GM19463 (cell line): ENCODE results near the gene CEACAM6.

Experiments
- ATAC-seq: cut with Tn5 transposase; IDR thresholded peaks from one replicate; pipeline ENCODE4 v1.9.1; 2021; ENCODE audit warnings: mild to moderate bottlenecking, moderate library complexity; ENCODE audit not compliant: unreplicated experiment

Gene CEACAM6

DNA sequence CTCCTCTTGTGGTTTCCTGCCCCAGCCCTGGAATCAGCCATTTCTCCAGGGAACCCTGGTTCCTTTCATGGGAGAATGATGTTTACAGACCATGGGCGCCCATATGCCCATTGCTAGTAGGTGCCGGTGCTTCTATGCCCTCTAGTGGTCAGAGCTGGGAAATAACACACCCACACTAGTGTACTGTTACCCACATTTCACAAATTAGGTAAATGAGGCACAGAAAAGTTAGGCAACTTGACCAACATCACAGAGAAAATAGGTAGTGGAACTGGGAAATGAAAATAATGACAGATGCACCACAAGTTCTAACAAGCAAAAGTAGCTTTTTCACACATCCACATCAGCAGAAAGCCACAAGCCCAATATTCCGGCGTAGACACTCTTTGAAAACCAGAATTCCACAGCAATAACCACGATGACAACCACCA is 39.7 kb downstream of the CEACAM6 start:
- no peak for ATAC-seq

- ATAC-seq, result no peak
Observed at GRCh38 chr19:41796362-41796761, 41.0 kb downstream of the CEACAM6 start, which contains the start of gene CEACAM3. CEACAM3 (plus strand) TSS chr19:41796587; CDS start chr19:41796678, 91 bp downstream.

DNA sequence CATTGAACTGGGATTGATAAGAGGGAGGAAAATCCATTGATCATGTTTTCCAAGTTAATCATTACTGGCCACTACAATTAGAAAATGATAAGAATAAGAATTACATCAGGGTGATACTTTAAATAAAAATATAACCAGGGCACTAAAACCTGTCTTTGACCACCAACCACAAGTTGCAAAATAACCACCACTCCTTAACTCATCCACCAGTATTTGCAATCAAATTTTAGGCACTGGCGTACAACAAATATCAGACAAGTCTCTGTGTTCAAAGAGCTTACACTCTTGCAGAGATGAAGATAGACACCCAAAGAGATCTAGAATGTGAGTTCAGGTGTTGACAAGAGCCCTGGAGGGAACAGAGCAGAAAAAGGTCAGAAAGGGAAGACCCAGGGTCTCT is 41.6 kb downstream of the CEACAM6 start:
- no peak for ATAC-seq

- no peak for ATAC-seq
Observed at GRCh38 chr19:41799444-41800000, 44.2 kb downstream of the CEACAM6 start.

- ATAC-seq, result no peak
Observed at GRCh38 chr19:41801031-41801430, 45.7 kb downstream of the CEACAM6 start.

- no peak for ATAC-seq
Observed at GRCh38 chr19:41801792-41802211, 46.5 kb downstream of the CEACAM6 start.

GRCh38 chr19:41802770-41803169 is 47.4 kb downstream of the CEACAM6 start:
- ATAC-seq, result no peak

- no peak for ATAC-seq
Observed at GRCh38 chr19:41804336-41804735, 49.0 kb downstream of the CEACAM6 start.

DNA sequence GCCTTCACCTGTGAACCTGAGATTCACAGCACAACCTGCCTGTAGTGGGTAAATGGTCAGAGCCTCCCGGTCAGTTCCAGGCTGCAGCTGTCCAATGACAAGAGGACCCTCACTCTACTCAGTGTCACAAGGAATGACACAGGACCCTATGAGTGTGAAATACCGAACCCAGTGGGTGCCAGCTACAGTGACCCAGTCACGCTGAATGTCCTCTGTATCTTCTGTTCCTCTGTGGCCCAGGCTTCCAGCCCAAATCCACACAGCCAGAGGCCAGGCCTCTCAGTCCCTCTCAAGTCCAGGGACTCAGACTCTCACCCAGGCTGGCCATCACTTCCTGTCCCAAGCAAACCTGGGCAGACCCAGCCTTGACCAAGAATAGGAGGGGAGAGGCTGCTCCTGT is 51.8 kb downstream of the CEACAM6 start:
- ATAC-seq, result no peak

GRCh38 chr19:41808663-41809566 is 53.6 kb downstream of the CEACAM6 start:
- no peak for ATAC-seq

DNA sequence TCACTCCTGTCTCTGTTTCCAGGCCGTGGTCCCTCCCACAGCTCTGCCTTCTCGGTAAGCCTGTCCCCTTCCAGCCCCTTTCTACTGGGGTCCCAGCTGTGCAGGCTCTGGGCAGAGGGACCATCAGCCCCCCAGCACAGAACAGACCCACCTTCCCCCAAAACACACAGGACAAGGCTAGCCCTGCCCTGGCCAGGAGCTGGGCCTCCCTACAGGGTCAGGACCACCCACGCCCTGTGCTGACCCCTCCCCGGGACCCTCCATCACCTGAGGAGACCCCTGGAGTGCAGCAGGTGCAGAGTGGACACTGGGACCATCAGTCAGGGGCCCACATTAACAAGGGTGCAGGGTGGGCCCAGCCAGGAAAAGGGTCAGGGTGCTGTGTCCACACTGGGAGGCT is 55.0 kb downstream of the CEACAM6 start:
- ATAC-seq, result no peak

DNA sequence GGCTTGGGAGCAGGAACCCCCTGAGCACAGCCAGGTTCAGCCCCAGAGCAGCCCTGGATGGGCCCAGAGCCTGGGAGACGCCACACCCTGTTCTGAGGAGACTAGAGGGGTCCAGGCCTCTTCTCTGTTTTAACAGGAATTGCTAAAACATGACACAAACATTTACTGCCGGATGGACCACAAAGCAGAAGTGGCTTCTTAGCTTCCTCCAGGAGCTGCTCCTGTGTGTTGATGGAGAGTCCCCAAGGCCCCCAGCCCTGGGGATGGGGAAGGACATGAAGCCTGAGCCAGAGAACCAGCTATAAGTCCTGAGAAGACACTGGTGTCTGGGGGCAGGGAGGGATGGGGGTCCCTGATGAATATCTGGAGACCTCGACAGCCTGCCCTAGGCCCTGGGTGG is 55.7 kb downstream of the CEACAM6 start:
- ATAC-seq, result no peak

DNA sequence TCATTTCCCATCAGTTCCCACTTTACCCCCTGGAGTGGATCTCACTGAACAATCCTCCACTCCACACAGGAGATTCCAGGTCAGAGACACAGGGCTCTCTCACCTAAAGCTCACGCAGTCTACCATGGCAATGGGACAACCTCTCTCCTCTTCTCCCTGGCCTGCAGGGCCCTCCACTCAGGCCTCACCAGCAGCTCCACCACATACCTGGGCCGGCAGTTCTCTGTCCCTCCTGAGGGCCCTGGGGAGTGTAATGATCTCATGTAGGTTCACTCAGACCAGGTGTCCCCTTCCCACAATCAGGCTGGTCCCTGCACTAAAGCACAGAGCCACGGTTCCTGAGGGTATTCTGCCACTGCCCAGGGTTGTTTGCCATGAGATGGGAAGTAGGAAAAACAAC is 56.7 kb downstream of the CEACAM6 start:
- no peak for ATAC-seq

GRCh38 chr19:41813911-41814310 is 58.6 kb downstream of the CEACAM6 start:
- no peak for ATAC-seq

GRCh38 chr19:41815301-41815700 is 60.0 kb downstream of the CEACAM6 start:
- no peak for ATAC-seq

DNA sequence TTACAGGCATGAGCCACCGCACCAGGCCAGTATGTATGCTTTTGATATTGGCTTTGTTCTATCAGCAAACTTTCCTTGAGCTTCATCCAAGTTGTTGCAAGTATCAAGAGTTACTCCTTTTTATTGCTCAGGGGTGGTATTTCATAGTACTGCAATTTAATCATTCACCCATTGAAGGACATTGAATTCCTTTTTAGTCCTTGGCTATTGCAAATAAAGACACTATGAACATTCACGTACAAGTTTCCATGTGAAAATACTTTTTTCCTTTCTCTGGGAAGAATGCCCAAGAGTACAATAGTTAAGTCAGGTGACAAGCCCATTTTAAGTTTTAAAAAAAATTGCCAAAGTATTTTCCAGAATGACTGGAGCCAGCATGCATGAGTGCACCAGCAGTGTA is 61.4 kb downstream of the CEACAM6 start:
- ATAC-seq, result no peak

GRCh38 chr19:41821003-41821735 is 65.8 kb downstream of the CEACAM6 start:
- ATAC-seq, result no peak
